Measurements from ENCODE around the gene CERK.

DNA sequence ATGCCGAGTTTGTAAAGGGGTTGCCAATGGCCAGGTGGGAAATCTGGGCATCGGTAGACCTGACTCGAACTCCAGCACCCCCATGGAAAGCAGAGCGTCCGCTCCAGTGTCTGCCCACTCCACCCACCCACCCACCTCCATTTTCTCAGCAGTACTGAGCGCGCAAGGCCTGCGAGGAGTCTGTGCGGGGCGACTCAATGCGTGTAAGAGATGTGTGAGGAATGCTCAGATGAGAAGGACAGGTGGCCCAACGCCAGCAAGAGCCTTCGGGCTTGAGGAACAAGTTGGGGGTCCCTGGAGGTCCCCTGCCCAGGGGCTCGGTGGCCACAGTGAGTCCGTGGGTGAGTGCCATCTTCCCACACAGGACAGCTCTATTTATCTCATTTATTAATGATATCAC, 50.6 kb downstream of the CERK start:
- no peak for TF ChIP-seq EZH2 (IDR thresholded peaks at IDR 0.05; ENCODE audit: low read depth)
- TF ChIP-seq, protein P1, sequence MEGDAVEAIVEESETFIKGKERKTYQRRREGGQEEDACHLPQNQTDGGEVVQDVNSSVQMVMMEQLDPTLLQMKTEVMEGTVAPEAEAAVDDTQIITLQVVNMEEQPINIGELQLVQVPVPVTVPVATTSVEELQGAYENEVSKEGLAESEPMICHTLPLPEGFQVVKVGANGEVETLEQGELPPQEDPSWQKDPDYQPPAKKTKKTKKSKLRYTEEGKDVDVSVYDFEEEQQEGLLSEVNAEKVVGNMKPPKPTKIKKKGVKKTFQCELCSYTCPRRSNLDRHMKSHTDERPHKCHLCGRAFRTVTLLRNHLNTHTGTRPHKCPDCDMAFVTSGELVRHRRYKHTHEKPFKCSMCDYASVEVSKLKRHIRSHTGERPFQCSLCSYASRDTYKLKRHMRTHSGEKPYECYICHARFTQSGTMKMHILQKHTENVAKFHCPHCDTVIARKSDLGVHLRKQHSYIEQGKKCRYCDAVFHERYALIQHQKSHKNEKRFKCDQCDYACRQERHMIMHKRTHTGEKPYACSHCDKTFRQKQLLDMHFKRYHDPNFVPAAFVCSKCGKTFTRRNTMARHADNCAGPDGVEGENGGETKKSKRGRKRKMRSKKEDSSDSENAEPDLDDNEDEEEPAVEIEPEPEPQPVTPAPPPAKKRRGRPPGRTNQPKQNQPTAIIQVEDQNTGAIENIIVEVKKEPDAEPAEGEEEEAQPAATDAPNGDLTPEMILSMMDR (conservative IDR thresholded peaks at IDR 0.05), result no peak

Data from PC-9 (cell line).